Erythroblast (primary cell): ENCODE results near the gene FIP1L1.
"Not testable (repeated sequence)": the region's sequence is repeated elsewhere in the genome, so short reads cannot be mapped to it uniquely, and the experiment has no call there.

Source experiments
- GATA1 ChIP-seq: IDR thresholded peaks from 2 replicates; pipeline ENCODE4 v1.6.1; 2011; ENCODE audit warnings: low read depth, mild to moderate bottlenecking, control low read depth, low read length, moderate library complexity
- POLR2A ChIP-seq: IDR thresholded peaks from 2 replicates; pipeline ENCODE4 v1.6.1; 2011; ENCODE audit warnings: mild to moderate bottlenecking, low read length

- not testable (repeated sequence) for TF ChIP-seq POLR2A, GATA1
These were observed 31.0 kb upstream of the FIP1L1 start for GRCh38 chr4:53346392-53346791.
